OCI-LY3 (cell line): ENCODE results near the gene ZFP3.

Experiments
- EZH2phosphoT487 ChIP-seq: fragments of 200-600 bp; shearing (Covaris generic); IDR thresholded peaks from 2 replicates; pipeline ENCODE4 v1.6.1; 2018; ENCODE audit warnings: antibody characterized with exemption, mixed run types, low read depth
- TF ChIP-seq, protein P1 (sequence below): fragments of 200-600, 300-600 bp; sonication (generic); IDR thresholded peaks from 2 replicates; pipeline ENCODE4 v1.5.1; 2014; ENCODE audit warnings: antibody characterized with exemption, low read length, low read depth

DNA sequence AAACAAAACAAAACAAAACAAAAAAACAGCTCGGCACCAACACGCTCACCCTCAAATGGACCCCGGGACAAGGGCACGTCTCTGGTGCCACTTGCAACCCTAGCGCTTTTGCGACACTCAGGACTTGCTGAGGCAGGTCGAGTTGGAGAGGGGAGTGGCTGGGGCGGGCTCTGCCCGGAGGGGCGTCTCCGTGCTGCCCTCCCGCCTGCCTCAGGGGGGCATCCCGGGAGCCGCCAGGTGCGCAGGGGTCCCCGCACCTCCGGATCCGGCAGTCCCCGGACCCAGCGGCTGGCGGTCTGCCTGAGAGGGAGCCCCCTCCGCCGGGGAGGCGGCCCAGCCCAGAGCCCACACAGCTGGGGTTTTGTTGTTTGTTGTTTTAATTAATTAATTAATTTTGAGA lies 43.0 kb upstream of the ZFP3 start, which contains the start of gene SLC52A1:
- TF ChIP-seq, protein P1, sequence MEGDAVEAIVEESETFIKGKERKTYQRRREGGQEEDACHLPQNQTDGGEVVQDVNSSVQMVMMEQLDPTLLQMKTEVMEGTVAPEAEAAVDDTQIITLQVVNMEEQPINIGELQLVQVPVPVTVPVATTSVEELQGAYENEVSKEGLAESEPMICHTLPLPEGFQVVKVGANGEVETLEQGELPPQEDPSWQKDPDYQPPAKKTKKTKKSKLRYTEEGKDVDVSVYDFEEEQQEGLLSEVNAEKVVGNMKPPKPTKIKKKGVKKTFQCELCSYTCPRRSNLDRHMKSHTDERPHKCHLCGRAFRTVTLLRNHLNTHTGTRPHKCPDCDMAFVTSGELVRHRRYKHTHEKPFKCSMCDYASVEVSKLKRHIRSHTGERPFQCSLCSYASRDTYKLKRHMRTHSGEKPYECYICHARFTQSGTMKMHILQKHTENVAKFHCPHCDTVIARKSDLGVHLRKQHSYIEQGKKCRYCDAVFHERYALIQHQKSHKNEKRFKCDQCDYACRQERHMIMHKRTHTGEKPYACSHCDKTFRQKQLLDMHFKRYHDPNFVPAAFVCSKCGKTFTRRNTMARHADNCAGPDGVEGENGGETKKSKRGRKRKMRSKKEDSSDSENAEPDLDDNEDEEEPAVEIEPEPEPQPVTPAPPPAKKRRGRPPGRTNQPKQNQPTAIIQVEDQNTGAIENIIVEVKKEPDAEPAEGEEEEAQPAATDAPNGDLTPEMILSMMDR: no peak
- no peak for TF ChIP-seq EZH2phosphoT487
